NCI-H510A treated with DMSO at 0.1 percent for 48 hours (cell line): Measurements from ENCODE around the gene TRIM54.
"Not testable (repeated sequence)": the region's sequence is repeated elsewhere in the genome, so short reads cannot be mapped to it uniquely, and the experiment has no call there.

Experiments used
- DNase-seq: peaks from one replicate; lab custom pipeline; 2025; lab: John Stamatoyannopoulos, UW

TRIM54 gene

GRCh38 chr2:27284996-27285395 is 2.8 kb downstream of the TRIM54 start:
- DNase-seq = no peak

DNA sequence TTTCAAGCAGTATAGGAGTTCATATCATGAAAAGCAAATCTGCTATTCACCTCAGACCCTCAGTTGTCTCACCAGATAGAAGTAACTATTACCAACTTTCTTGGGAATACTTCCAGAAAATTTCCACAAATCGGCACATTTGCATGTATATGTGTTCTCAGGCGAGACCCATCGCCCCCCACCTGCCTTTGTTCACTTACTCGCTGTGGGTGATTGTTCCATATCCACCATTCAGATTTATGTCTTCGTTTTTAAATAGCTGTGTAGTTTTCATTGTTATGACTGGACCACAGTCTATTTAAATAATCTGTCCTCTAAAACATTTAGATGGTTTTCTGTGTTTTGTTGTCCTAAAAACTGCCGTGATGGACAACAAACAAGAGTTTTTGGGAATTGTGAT is 3.3 kb downstream of the TRIM54 start:
- no peak for DNase-seq

- no peak for DNase-seq
Observed at GRCh38 chr2:27288610-27289009, 6.4 kb downstream of the TRIM54 start.

DNA sequence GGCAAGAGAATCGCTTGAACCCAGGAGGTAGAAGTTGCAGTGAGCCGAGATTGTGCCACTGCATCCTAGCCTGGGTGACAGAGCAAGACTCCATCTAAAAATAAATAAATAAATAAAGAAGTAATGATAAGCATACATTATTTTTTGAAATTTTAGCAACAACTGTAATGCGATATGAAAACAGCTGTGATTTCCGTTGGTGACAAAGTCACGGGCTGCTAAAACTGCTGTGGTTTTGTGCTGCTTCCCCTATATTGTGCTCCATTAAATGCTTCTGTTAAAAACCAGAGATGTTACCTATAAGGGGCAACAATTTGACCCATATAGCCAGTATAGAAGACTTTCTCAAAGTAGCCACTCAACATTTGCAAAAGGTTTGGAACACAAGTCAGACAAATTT is 8.3 kb downstream of the TRIM54 start:
- no peak for DNase-seq

DNA sequence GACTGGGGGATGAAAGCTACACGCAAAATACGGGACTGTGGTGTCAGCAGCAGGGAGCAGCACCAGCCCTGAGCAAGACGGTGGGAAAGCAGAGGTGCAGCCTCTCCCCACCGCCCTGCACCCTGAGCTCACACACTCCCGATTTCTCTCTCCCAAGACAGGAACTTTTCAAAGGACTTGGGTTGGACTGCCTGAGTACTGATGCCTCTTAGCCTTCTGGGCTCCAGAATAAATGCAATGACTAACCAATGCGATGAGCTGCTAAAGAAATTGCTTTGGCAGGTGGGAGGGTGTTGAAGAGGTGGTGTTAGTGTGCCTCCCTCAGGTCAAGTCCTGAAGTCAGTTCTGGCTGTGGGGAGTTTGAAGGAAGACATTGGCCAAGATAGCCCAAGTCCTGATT is 9.6 kb downstream of the TRIM54 start:
- no peak for DNase-seq

GRCh38 chr2:27294928-27295327 is 12.7 kb downstream of the TRIM54 start:
- DNase-seq = no peak

- no peak for DNase-seq
Observed at GRCh38 chr2:27296481-27296880, 14.3 kb downstream of the TRIM54 start.

DNA sequence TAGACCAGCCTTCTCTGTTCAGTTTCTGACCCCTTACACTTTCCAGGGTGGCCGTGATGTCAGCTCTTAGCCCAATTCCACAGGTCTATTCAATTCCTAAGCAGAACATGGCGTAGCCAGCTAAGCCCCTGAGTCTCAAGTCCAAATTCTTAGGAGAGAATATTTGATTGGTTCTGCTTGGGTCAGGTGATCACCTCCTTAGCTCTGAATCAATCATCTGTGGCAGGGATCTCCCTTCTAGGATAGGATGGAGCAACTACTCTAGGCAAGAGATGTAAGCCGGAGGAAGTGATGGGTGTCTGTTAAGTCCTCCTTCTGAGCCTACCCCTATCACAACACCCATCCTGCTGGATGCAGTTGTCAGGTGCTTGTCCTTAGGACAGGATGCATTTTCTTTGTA is 15.0 kb downstream of the TRIM54 start:
- DNase-seq = no peak

DNA sequence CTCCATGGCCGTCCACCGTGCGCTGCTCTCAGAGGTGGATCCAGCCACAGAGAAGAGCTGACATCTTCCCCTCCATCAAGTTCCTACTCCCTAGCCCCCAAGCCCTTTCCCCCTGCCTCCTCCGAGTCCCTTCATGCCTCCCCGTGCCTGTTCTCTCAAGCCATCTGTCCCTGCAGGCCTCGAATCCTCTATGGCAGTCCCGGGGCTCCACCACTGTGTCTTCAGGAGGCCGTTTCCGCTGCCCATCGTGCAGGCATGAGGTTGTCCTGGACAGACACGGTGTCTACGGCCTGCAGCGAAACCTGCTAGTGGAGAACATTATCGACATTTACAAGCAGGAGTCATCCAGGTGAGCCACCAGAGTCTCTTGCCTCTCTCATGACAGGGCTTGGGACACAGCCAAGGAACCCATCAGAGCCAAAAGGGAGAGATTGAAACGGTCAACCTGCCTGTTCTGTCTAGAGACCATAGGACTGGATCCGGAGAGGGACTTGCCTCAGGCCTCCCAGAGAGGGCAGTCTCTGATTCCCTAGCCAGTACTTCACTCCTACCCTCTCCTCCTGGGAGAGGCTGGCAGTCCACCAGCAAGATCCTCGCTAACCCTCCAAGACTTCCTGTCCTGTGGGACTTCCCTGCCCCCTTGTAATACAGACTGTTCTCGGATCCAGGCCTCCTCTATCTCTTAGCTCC is 16.3 kb downstream of the TRIM54 start:
- DNase-seq = no peak

DNA sequence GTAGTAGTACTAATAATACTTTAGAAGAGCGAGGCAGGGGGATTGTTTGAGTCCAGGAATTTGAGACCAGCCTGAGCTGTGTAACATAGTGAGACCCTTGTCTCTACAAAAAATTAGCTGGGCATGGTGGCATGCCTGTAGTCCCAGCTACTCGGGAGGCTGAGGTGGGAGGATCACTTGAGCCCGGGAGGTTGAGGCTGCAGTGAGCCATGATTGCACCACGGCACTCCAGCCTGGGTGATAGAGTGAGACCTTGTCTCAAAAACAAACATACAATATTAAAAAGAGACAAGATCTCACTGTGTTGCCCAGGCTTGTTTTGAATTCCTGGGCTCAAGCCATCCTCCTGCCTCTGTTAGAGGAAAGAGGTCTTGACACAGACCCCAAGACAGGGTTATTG is 18.4 kb downstream of the TRIM54 start:
- DNase-seq = not testable (repeated sequence)

GRCh38 chr2:27303093-27304025 is 21.1 kb downstream of the TRIM54 start:
- peak; percentile 80 for DNase-seq

- DNase-seq = no peak
Observed at GRCh38 chr2:27304488-27305240, 22.4 kb downstream of the TRIM54 start.

DNA sequence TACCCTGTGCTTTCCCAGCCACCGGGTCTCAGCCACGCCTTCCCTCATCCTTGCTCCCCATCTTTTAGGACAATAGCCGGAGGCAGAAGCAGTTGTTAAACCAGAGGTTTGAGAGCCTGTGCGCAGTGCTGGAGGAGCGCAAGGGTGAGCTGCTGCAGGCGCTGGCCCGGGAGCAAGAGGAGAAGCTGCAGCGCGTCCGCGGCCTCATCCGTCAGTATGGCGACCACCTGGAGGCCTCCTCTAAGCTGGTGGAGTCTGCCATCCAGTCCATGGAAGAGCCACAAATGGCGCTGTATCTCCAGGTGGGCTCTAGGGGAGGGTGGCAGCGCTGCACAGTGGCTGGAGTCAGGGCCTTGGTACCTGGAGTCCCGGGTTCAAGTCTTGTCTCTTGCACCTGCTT is 23.3 kb downstream of the TRIM54 start:
- no peak for DNase-seq

GRCh38 chr2:27306136-27306535 is 23.9 kb downstream of the TRIM54 start:
- DNase-seq = no peak

DNA sequence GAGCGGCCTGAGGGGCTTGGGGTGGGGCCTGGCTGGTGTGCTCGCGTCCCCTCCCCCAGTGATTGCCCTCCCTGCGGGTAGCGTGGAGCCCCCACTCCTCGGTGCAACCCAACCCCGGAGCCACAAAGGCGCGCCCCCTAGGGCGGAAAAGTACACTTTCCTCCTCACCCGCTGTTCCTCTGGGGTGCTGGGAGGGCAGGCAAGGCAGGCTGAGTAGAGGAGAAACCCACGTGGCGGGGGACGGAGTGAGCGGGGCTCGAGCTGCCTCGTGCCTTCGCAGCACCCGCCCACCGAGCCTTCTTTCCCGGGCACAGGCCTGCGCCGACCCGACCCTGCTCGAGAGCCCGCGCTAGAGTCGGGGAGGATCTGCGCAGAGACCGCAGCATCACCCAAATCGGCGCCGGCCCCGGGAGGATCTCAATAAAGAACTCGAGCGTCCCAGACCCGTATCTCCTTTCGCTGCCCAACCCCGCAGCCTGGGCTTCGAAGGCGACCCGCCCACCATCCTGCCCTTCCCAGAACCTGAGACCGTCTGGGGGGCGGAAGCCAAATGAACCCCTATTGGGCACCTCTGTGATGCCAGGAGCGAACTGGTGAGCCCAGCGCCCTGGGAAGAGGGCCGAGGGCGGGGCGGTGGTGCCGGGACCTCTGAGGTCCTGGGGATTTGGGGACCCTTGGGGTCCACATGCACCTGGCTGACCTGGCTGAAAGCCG is 24.5 kb downstream of the TRIM54 start:
- no peak for DNase-seq

DNA sequence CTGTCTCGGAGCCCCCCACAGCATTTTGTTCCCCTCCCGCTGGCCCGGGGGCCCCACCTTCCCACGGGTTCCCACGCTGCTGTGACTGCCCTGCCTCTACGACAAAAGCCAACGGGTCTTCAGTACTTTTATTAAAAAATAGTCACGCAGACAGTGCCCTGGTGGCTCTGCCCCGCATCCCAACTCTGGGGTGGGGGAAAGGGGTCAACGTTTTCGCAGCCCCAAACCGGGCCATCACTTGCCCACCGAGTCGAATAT is 25.0 kb downstream of the TRIM54 start:
- DNase-seq = no peak

GRCh38 chr2:27307545-27308358 is 25.5 kb downstream of the TRIM54 start:
- no peak for DNase-seq

- DNase-seq = no peak
Observed at GRCh38 chr2:27308359-27308881, 26.2 kb downstream of the TRIM54 start, which contains the start of gene UCN. Gene UCN (minus strand): TSS chr2:27308445. CDS start chr2:27307895, 550 bp downstream.

- no peak for DNase-seq
Observed at GRCh38 chr2:27309651-27310050, 27.4 kb downstream of the TRIM54 start.

GRCh38 chr2:27312152-27312551 is 29.9 kb downstream of the TRIM54 start:
- no peak for DNase-seq
